GM21576 (cell line): ENCODE data around the gene MYBPC3.

Experiments
- ATAC-seq: cut with Tn5 transposase; IDR thresholded peaks from one replicate; pipeline ENCODE4 v1.9.1; 2021; ENCODE audit warnings: mild to moderate bottlenecking, moderate library complexity; ENCODE audit not compliant: unreplicated experiment

Gene MYBPC3

DNA sequence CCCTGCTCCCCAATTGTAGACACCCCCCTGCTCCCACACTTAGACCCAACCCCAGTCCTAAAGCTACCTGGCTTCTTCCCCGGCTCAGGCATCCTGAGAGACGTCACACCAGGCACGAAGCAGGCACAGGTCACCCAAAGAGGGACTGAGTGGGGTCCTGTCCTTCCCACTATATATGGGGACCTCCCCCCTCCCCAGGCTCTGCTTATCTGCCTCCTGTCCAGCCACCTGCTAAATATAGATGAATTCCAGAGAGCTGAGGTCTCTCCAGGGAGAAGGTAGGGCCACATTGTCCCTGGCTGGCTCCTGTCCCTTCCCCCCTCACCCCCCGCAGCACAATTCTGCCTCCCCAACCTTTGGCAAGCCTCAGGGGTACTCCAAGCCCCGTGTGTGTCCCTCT is at the start of gene MYBPC3:
MYBPC3 (minus strand) TSS at position 147 of the 400 bp plus-strand sequence; CDS start at position 92, 55 bp downstream.
- no peak for ATAC-seq

DNA sequence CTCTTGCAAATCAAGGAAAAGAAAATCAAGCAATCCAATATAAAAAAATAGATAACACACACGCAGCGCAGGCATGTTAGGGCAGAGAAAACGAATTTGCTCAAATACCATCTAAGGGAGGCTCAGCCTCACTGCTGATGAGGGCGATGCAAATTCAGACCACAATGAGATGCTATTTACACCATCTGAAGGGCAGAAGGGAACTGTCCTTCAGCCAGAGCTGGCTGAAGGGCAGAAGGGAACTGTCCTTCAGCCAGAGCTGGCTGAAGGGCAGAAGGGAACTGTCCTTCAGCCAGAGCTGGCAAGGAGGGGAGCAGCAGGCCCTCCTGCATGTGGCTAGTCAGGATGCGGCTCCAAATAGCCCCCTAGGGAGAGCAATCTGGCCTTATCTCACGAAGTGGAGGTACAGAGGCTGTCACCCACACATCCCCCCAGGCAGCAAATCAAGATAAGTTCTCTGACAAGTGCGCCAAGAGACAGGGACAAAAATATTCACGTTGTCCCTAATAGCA is 48.3 kb upstream of the MYBPC3 start:
- ATAC-seq = peak; percentile 68

DNA sequence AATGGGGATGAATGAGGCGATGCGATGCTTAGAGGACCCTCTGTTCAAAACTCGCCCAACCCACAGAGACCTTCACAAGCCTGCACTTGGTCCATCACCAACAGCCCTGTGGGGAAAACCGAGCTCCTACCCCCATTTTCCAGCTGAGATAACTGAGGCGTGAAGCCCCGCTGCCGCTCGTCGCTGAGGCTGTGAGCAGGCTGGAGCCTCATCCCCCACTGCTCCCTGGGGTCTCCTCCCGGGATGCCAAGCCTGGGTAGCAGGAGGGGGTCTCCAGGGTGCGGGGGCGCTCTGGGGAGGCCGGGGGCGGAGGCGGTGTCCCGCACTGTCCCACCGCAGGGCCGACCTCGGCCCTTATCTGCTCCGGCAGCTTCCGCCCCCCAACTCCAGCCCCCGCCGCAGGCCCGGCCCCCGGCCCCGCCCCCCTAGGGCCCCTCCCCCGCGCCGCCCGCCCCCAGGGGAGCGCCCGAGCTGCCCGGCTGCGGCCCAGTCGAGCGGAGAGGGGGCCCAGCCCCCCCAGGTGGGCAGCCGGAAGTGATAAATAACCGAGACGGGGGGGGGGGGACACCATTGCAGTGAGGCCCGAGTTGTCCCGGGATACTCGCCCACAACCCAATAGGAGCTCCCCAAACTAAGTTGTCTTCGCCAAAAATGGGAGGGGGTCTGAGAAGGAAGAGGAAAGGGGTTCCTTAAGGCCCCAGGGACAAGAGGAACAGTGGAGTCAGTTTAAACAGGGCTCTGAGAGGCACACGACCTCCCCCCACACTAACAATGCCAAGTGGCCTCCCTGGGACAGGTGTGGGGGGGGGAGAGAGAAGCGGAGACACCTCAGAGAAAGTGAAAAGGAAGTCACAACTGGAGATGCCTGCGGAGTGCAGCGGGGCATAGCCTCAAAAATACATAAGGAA is 47.6 kb upstream of the MYBPC3 start:
- ATAC-seq = peak; percentile 39

DNA sequence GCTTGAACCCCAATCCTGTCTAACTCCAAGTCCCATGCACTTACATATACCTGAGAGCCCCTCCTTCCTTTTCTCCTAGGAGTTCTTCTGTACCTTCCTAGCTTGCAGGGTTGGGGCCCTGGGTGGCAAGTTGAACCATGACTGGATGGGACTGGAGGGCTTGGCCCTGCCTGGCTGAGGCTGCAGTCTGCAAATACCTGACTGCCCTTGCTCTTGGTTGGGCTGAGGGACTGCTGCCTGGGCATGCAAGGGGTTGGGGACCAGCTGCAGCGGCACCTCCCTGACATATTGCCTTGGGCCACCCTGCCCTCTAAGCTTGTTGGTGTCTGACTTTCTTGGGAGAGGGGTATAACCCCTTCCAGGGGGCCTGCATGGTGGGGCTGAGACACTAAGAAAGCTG is 46.0 kb upstream of the MYBPC3 start:
- ATAC-seq = no peak

DNA sequence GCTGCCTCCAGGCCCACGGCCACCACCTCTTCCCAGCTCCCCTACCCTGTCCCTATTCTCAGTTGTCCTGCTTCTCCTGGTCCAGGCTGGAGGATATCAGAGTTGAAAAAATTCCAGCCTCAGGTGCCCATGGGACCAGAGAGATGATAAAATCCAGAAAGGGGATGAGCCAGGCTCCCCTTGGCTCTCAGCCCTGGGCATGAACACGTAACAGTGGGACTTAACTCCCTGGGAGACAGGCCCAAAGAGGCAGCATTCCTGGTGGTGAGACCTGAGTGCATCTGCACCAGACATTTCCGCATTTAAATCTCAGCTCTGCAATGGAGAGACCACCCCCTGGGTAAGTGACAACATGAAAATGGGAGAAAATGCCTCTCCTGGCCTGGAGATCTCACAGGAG is 45.5 kb upstream of the MYBPC3 start:
- ATAC-seq = no peak

DNA sequence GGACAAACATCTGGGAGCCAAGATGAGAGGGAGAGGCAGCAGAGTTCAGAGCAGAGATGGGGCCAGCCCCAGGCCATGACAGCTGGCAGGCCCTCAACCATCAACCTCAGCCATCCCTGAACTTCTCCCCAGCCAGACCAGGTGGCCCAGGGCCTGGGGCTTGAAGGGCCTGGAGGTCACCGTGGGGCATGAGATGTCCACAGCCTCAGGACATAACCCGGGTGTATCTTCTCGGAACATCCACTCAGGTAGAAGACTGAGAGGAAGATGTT is 43.5 kb upstream of the MYBPC3 start:
- no peak for ATAC-seq

DNA sequence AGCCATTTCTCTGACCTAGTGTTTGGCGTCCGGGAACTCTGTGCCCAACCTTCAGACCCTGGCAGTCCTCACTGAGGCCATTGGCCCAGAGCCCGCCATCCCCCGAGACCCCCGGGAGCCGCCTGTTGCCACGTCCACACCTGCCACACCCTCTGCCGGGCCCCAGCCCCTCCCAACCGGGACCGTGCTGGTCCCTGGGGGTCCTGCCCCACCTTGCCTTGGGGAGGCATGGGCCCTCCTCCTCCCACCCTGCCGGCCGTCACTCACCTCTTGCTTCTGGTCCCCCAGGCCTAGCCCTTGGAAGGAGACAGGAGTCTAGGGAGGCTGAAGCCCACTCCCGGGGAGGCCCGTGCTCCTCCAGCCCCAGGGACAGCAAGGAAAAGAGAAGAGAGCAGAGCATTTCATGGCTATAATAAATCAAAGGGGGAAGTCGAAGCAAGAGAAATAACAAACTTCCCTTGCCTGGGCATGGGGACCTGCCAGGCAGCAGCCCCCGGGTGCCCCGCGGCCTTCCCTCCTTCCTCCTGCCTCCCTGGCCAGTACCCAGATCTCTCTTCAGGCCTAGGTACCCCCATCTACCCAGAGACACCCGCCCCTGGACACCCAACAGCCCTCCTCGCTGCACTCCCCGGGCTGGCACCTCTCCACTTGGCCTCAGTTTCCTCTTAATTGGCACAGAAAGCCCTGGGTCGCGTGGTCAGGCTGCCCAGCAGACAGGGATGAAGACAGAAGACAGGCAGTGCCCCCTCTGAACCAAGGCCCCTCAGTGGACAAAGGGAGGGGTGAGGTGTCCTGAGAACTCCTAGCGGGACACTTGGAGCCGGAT is 42.9 kb upstream of the MYBPC3 start:
- no peak for ATAC-seq

DNA sequence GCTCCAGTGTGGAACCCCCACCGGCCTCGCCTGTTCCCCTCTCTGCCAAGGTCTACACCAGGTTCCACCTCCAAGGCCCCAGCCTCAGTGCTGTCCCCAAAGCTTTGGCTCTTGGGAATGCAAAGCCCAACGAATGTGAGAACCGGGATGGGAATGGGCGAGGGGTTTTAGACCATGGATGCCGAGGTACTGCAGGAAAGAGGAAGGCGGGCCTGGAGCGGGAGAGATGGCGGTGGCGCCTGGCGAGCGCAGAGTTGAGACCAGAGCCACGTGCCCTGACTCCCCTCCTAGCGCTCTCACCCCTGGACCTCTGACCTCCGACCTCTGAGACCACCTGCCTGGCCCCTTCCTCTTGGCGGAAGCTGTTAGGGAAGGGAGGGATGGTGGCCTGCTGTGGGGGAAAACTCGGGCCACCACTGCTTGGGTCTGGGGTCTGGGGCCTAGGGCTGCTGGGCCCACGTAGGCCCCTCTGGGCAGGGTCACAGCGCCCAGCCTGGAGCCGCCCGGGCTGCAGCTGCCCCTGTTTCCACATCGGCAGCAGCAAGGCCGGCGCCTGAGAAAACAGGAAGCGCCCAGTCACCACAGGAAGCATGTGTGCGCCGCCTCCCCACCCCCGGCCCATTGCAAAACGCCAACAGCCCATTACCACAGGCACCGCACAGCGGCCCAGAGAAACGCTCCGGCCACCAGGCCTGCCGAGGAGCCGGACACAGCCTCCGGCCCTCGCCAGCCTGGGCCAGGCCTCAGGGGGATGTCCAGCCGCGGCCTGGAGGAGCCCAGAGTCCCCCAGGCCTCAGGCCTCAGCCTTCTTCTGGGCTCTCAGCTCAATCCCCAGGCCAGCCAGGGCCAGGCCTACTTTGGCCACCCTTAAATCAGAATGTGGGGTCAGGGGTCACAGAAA is 42.1 kb upstream of the MYBPC3 start:
- ATAC-seq = peak; percentile 55

DNA sequence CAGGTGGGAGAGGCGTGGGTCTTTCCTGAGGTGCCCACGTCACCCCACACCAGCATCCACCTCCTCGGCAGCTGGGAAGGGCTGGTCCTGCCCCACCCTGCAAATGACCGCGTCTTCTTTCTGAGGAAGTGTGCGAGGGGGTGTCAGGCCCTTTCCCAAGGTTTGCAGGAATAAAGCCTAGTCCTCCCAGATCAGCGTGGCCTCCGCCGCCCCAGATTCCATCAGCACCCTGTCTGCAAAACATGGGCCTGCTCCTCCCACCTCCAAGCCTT is 41.5 kb upstream of the MYBPC3 start:
- no peak for ATAC-seq

DNA sequence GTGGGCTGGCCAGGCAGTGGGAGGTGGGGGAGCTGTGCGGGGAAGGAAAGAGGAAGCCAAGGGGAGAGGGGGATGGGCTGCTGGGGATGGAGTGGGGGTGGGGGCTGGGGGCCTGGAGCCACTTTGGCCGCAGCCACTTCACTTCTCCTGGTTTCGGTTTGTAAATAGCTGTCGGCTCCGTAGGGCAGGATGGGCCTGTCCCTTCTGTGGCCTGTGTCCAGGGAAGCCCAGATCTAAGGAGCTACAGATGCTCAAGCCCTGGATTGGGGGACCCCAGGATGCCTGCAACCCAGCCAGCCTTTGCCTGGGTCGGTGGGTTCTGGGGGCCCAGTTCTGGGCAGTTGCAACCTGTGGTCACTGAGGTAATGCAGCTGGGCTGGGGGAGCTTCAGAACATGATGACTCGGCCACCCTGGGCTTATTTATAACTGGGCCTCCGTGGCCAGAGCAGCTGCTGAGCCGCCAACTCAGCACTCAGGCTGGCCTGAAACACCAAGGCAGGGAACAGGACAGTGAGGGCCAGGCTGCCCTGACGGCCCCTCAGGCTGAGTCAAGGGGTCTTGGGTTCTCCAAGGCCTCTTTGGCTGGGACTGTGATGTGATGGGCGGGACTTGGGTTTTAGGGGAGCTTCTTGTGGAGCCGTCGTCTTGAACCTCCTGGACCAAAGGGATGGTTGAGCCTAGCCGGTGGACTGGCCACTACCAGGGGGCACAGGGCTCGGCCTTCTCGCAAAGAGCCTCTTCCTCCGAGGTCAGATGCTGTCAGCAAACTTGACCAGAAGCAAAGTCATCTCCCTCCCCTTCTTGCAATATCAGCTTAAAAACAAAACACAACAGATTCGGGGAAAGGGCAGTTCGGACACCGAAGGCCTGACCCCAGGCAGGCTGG is 40.9 kb upstream of the MYBPC3 start:
- ATAC-seq = no peak

DNA sequence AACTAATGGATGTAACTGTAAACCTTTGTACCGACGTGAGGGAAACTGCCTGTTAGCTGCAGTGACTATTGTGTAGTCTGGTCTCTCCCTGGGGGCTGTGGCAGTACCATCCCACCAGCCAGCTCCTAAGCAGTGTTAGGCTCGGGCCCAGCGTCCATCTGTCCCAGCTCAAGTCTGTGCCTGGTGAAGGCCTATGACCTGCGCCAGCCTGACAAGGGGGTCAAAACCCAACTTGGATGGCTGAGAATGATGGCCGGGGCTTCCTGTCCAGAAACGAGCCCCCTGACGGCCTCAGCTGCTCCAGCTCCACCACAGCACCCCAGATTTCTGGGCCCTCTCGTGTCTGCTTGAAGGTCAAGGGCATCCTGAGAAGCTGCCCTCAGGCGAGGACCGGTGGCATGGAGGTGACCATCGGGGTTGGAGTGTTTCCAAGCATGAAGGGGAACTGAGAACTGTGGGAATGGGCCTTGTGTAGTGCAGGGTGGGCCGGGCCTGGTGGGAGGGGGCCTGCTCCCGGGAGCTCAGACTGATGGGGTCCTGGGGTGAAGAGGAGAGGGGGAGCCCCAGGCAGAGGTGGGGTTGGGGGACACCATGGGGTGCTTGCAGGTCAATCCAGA is 40.2 kb upstream of the MYBPC3 start:
- no peak for ATAC-seq

DNA sequence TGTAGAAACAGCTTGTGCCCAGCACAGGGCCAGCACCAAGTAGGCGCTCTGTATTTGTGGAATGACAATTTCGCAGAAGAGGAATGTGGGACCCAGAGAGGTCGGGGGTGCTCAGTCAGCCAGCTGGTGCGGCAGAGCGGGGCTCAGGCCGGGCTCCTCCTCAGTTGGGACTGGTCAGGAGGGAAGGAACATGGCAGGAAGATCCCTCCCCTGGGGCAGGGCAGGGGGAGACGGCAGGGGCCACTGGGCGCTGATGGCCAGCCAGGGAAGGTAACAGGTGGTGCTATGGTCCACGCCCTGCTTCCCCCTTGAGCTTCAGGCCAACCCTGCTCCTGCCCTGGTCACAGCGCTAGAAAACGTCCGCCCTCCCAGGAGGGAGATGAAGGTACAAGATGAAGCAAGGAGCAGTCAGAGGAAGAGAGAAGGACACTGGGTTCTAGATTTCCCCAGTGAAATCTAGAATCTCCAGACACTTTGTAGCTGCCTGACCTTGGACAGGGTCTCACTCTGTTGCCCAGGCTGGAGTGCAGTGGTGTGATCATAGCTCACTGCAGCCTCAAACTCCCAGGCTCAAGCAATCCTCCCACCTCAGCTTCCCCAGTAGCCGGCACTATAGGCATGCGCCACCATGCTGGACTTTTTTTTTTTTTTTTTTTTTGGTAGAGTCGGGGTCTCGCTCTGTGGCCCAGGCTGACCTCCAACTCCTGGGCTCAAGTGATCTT is 39.4 kb upstream of the MYBPC3 start:
- ATAC-seq = no peak

DNA sequence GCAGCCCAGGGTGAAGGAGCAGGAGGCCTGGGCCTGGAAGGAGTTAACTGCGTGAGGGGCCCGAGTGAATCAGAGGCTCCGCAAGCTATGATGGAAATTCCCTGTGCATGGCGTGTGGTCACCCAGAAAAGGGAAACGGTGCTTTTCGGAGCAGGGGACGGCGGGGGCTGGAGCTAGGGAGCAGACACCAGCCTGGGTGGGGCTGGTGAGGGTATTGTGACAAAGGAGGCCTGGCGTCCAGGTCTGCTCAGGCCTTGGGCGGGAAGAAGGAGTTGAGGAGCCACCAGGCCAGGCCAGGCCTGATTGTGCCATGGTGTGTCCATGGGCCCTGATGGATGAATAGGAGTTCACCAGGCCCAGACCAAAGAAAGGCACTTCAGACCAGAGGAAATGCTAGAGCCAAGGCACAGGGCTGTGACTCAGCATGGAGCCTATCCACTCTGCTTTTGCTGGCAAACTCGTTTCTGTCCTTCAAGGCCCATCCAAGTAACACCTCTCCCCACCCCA is 38.6 kb upstream of the MYBPC3 start:
- no peak for ATAC-seq

DNA sequence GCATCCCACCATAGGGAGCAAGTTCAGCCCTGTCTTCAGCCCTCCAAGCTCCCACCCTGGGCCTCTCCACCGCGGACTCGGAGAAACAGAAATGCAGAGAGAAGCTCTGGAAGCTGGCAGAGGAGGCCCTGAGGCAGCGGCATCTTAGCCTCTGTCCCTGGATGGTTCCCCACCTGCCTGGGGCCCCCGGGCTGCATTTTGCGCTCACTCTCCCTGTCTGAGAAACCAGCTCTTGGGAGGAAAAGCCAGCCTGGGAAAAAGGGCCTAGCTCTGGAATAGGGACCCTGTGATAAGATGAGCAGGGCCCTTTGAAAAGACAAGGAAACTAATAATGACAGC is 37.9 kb upstream of the MYBPC3 start:
- no peak for ATAC-seq

DNA sequence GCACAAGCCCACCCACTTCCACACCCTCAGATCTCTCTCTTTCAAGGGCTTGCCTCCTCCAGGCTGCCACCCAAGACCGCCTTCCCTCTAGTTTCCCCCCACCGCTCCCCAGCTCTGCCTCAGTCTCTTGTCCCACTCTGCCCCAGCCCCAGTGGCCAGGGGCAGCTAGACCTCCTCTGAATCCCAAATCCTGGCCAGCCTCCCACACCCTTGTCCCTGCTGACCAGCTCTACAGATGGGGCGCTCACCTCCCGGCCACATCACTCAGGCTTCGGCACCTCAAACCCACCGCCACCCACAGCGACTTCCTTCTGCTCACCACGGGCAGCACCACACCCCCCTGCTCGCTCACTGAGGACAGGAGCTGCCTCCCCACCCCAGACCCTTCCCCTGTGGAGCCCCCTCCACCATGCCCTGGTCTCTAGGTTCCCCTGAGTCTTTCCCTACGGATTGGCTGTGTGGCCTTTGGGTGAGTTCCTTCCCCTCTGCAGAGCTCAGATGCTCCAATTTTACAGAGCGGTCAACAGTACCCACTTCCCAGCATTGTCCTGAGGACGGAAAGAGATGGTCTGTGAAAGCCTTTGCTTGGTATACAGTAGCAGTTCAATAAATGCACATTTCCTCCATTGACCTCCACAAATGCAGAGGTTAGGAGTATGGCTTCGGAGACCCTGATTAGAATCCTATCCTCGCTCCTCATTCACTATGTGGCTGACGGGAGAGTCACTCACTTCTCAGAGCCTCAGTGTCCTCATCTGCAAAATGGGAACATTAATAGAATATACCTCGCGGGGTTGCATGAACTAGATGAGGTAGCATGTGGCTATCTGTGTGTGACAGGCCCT is 37.3 kb upstream of the MYBPC3 start:
- no peak for ATAC-seq

DNA sequence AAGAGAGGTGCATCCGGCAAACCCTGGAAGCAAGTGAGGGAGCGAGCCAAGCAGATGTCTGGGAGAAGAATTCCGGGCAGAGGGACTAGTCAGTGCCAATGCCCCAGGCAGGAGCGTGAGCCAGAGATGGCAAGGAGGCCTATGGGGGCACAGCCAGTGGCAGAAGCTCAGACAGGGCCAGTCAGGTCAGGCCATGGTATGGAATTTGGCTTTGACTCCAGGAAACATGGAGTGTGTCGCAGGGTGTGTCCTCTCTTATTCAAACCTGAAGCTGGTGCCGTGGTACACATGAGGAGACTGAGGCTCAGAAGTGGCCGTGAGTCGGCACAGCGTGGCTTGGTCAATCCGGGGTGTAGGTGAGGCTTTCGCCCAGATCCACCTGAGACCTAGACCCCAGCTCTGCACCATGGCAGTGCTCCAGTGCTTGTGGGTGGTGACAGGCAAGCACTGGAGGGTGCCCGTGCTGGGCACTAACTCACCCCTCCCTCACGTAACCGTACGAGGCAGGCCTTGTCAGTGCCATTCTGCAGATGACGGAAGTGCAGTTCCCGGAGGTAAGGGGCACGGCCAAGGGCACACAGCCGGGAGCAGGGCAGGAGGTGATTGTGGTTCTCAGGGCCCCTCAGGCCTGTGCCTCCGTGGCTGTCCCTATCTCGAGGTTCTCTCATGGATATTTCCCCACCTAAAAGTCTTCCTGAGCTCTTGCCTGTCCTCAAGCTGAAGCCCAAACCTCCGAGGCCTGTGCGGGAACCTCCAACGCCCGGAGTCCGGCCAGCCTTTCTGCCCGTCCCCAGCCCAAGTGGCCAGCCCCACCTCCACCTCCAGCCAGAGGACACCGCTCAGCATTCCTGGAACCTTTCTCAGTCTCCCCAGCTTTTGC is 36.4 kb upstream of the MYBPC3 start:
- no peak for ATAC-seq
